Gastroesophageal sphincter (tissue), 4 donors: Measurements from ENCODE around the gene SSUH2. TPM values are rescaled to one million over a fixed set of nuclear protein-coding genes. Genes with fewer than 3 reads are reported as not detected.
A peak's percentile ranks its signal among the peaks of the same experiment; 100 is the strongest.

Experiments used
- ATAC-seq: fragments of 150-250 bp; one replicate; pipeline ENCODE4 v1.9.1; 2016; ENCODE audit warnings: mild to moderate bottlenecking, moderate library complexity
- H3K27ac ChIP-seq, 4 donors: fragments of 200-600 bp; sonication (generic) in 3 of 4; 1 replicate in 3 of 4; 2 replicates in 1 of 4; pipeline ENCODE4 v1.5.1; 2016 to 2019
- H3K27me3 ChIP-seq: fragments of 200-600 bp; sonication (generic); one replicate; pipeline ENCODE4 v1.5.1; 2019
- H3K36me3 ChIP-seq, 2 donors: fragments of 200-600 bp; sonication (generic); one replicate each; pipeline ENCODE4 v1.5.1; 2019; ENCODE audit warnings: control low read depth in 1 of 2
- H3K4me1 ChIP-seq, 3 donors: fragments of 200-600 bp; sonication (generic); 1 replicate in 2 of 3; 2 replicates in 1 of 3; pipeline ENCODE4 v1.5.1; 2016 to 2019; ENCODE audit warnings: control low read depth in 2 of 3
- H3K4me3 ChIP-seq, 2 donors: fragments of 200-600 bp; sonication (generic); one replicate each; pipeline ENCODE4 v1.5.1; 2019; ENCODE audit warnings: mild to moderate bottlenecking in 1 of 2, moderate library complexity in 1 of 2
- H3K9me3 ChIP-seq, 3 donors: fragments of 200-600 bp; sonication (generic); one replicate each; pipeline ENCODE4 v1.5.1; 2017 to 2019; ENCODE audit warnings: control low read depth in 2 of 3
- CTCF ChIP-seq, 4 experiments: fragments of 200-600 bp in 2 of 4; fragments of 450-650 bp in 2 of 4; sonication (generic) in 1 of 4; IDR thresholded peaks; one replicate each; pipeline ENCODE4 v1.5.1; 2017 to 2019; ENCODE audit warnings: antibody characterized with exemption in 4 of 4, mild to moderate bottlenecking in 2 of 4, moderate library complexity in 2 of 4
- EP300 ChIP-seq: sonication (generic); formaldehyde crosslinking; IDR thresholded peaks from one replicate; pipeline ENCODE4 v1.6.1; 2017; ENCODE audit warnings: antibody characterized with exemption, mild to moderate bottlenecking
- POLR2A ChIP-seq, 2 donors: fragments of 450-650 bp; IDR thresholded peaks; one replicate each; pipeline ENCODE4 v1.6.1; 2017; ENCODE audit warnings: antibody characterized with exemption in 2 of 2, mild to moderate bottlenecking in 2 of 2, moderate library complexity in 1 of 2
- POLR2AphosphoS5 ChIP-seq: sonication (generic); formaldehyde crosslinking; IDR thresholded peaks from one replicate; pipeline ENCODE4 v1.6.1; 2017; ENCODE audit warnings: antibody characterized with exemption
- WGBS, 2 donors: methylation state at CpG; one replicate each; pipeline ENCODE4 v1.1.5; 2018; ENCODE audit warnings: low coverage in 1 of 2; 5-methylcytosine and 5-hydroxymethylcytosine counted together
- total RNA-seq, 4 donors: library from RNA; depleted of rRNA; stranded (reverse); fragments of >200 nt; gene quantifications; one replicate each; pipeline ENCODE4 v1.1.0, GENCODE V29; 2016

The SSUH2 gene
- total RNA-seq, 4 donors from 2014 or later: 0.27 to 3.8 TPM; not detected in 2

DNA sequence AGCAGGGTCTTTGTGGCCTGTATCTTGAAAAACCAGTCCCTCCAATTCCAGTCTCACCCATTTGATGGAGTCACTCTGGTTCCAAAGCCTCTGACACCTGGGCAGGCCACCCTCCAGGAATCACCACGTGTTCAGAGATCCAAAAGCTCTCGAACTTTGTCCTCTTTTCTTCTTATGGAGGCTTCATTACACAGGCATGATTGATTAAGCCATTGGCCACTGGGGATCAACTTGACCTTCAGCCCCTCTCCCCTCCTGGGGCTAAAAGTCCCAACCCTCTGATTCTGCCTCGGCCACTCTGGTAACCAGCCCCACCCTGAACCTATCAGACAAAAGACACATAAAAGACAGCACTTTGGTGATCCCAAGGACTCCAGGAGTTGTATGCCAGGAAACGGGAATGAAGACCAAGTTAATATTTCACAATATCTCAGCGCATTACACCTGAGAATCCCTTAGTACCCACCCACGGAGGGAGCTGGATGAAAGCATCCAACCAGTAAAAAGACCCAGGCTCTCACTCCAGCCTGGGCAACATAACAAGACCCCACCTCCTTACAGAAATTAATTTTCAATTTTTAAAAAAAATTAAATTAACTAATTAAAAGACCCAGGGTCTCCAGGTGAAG, 23.0 kb upstream of the SSUH2 start:
- no peak overlapping the region for H3K4me3 ChIP-seq
- no peak for ATAC-seq

GRCh38 chr3:8665407-8665896, 20.9 kb upstream of the SSUH2 start:
- no peaks in the 10 kb centered on the region for H3K27me3 ChIP-seq
- H3K4me3 ChIP-seq: no peak overlapping the region
- 73 to 81% methylated on average over 3 to 4 of the region's 4 CpGs for WGBS, 2 donors
- H3K27ac ChIP-seq: no peak overlapping the region
- H3K4me1 ChIP-seq: peaks cover 0 to 9% (median 0%) of the 10 kb centered on the region in 3 donors
- no peak for TF ChIP-seq CTCF (IDR thresholded peaks at IDR 0.05)
- no peak for TF ChIP-seq POLR2AphosphoS5
- no peak for TF ChIP-seq POLR2A (IDR thresholded peaks at IDR 0.05)
- TF ChIP-seq EP300: no peak
- H3K9me3 ChIP-seq: no peaks in the 10 kb centered on the region
- ATAC-seq: no peak
- H3K36me3 ChIP-seq: no peaks in the 10 kb centered on the region

More for the DNA sequence above, 23.0 kb upstream of the SSUH2 start:
- no peaks in the 10 kb centered on the region for H3K27me3 ChIP-seq
- no peaks in the 10 kb centered on the region for H3K36me3 ChIP-seq
- no peak overlapping the region for H3K27ac ChIP-seq
- no peak for TF ChIP-seq POLR2AphosphoS5
- TF ChIP-seq CTCF (IDR thresholded peaks at IDR 0.05): no peak
- no peak for TF ChIP-seq POLR2A (IDR thresholded peaks at IDR 0.05)
- no peak for TF ChIP-seq EP300
- WGBS, 2 donors: 89 to 90% methylated on average over 3 to 5 of the region's 6 CpGs
- H3K9me3 ChIP-seq: no peaks in the 10 kb centered on the region
- H3K4me1 ChIP-seq: no peaks in the 10 kb centered on the region

DNA sequence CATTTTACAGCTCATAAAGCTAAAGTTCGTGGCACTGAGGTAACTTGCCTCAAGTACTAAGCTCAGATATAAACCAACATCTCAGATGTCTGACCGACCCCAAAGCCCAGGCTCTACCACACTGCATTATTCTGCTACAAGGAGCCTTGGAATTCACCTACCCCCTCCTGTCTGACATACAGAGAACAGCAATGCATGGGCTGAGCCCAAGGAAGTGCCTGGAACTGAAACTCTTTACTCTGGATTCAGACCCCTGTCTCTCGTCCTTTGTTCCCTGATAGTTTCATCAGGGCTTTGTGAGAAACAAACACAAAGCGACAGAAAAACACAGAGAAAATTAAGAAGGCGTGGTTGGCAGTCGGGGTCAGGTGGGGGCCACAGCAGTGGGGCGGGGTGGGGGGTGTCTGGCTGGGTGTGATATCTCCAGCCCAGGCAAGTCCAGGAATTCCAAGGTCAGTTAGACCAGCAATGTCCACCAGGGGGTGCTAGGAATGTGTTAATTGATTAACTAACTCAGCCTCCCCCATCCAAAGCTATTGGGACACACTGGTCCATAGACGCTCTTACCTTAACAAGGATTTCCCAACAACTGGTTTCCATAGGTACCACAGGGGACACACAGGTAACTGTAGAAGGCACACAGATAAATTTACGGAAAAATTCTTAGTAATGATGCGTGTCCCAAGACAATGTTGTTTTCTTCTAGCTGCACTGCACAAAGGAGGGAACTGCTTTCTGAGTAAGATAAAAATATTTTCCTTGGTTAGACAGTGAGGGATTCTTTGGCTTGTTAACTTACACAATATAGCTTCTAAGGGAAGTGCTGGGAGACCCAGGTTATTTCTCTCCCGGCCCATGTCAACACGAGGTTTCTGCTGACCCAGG, 18.8 kb upstream of the SSUH2 start:
- WGBS, 2 donors: 67 to 95% methylated on average over 5 to 10 of the region's 12 CpGs
- Histone ChIP-seq H3K4me3 (no peak overlapping the region), H3K4me1 (peaks cover 0 to 29% (median 15%) of the 10 kb centered on the region in 3 donors), H3K9me3 (no peaks in the 10 kb centered on the region), H3K36me3 (no peaks in the 10 kb centered on the region), H3K27me3 (no peaks in the 10 kb centered on the region), H3K27ac (no peak overlapping the region)
- no peak for ATAC-seq
- TF ChIP-seq CTCF (IDR thresholded peaks at IDR 0.05): peak in 3 of 4 experiments; percentile 16 to 54 (median 25)
- TF ChIP-seq POLR2AphosphoS5: no peak
- TF ChIP-seq POLR2A (IDR thresholded peaks at IDR 0.05): no peak
- no peak for TF ChIP-seq EP300

DNA sequence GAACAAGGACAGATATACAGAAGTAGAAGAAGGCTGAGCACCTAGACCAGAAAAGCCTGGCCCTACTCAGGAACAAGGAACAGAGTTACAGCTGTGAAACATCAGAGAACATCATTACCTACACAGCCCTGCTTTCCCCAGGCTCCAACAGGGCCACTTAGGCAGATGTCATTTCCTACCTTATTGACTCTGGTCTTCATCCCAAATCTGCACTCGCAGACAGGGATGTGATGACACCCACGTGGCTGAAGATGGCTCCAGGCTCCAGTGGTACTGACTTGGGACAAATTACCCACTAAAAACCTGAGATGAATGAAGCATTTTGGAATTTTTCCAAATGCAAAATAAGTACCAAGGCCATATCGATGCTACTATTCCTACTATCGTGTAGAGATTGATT, 18.0 kb upstream of the SSUH2 start:
- no peak for ATAC-seq
- Histone ChIP-seq H3K27me3 (no peaks in the 10 kb centered on the region), H3K27ac (no peak overlapping the region), H3K9me3 (no peaks in the 10 kb centered on the region), H3K4me3 (no peak overlapping the region), H3K36me3 (no peaks in the 10 kb centered on the region), H3K4me1 (peaks cover 0 to 37% (median 19%) of the 10 kb centered on the region in 3 donors)
- TF ChIP-seq CTCF (IDR thresholded peaks at IDR 0.05): no peak
- WGBS, 2 donors: 58 to 83% methylated on average over 1 to 4 of the region's 4 CpGs
